ENCODE results near the gene CADPS. TPM values are rescaled to one million over a fixed set of nuclear protein-coding genes. Genes with fewer than 3 reads are reported as not detected.

The CADPS gene
- total RNA-seq, 2 experiments from 2014 or later: not detected

DNA sequence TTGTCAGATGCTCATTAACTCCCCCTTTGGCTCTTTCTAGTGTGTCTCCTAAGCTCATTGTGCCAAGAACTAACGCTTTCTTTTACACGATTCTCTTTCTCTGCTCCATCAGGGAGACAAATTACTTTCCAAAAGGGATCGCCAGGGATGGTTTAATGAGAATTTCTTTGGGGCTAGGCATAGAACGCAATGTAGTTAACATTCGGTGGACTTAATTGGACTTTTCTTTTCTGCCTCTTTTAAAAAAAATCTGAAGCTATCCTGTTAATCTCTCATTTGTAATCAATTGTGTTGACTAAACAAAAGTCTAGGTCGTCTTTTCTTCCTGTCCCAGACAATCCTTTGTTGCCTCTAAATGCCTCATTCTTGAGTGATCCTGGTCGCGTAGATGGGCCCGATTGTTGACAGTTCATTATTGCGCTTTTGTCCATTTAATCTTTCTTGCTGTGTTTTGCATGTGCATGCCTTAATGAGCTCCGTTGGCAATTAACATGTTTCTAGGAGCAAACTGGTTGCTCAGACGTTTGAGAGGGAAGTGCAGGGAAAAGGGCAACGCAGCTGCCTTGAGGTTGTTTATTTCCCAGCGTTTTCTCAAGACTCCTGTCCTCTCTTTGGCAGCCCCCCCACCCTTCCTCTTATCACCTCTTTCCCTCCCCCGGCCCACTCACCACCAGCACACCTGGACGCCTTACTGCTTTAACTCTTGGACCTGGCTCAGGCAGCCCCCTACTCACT is 509.7 kb downstream of the CADPS start:
- ChIA-PET POLR2A (interaction anchor here (0.5 kb wide), 1 partner anchor 10 kb away, joined by 8 read pairs; no protein-coding TSS in a partner anchor), CTCF (interaction anchor here (0.6 kb wide), 1 partner anchor 32 kb away, joined by 4 read pairs; no protein-coding TSS in a partner anchor)
- no peak overlapping the region for H3K27ac Mint-ChIP-seq
- H3K36me3 Mint-ChIP-seq (ENCODE audit: low read depth): no peaks in the 10 kb centered on the region
- H3K4me3 Mint-ChIP-seq: no peak overlapping the region
- H3K27me3 Mint-ChIP-seq: peaks cover 49% of the 10 kb centered on the region
- ATAC-seq (no peak), DNase-seq (no peak)
- intact Hi-C loops (cut with DNase I, micrococcal nuclease): loop anchor here in 1 of 2 experiments (5.0 kb wide), 1 partner anchor 803 kb away; the partner anchor contains the start of gene PTPRG
- H3K9me3 Mint-ChIP-seq (ENCODE audit: low read depth): peaks cover 3% of the 10 kb centered on the region
- no peaks in the 10 kb centered on the region for H3K4me1 Mint-ChIP-seq

DNA sequence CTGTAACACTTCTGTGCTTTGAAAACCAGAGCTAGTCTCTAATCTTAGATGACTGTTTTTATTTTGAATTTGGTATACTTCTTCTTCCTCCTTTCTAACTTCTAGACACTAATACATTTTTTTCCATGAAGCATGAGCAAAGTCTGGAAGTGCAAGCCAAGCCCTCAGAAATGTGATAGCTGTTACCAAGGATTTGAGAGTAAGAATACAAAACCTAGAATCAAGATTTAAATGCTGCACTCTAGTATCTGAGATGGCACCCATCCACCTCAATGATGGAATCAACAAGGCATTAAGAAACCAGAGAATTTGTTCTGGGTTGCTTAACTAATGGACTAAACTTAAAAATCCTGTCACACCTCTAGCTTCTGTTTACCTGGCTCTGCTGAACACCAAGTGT is 511.0 kb downstream of the CADPS start:
- no peak for DNase-seq
- H3K4me1 Mint-ChIP-seq: no peaks in the 10 kb centered on the region
- ChIA-PET POLR2A (no interaction called here), CTCF (interaction anchor here (0.7 to 1.0 kb wide), 2 partner anchors 52 to 199 kb away, joined by 3 to 4 read pairs; no protein-coding TSS in a partner anchor)
- no peaks in the 10 kb centered on the region for H3K36me3 Mint-ChIP-seq (ENCODE audit: low read depth)
- intact Hi-C loops (cut with DNase I, micrococcal nuclease): no loop called here
- no peak overlapping the region for H3K4me3 Mint-ChIP-seq
- H3K9me3 Mint-ChIP-seq (ENCODE audit: low read depth): peaks cover 3% of the 10 kb centered on the region
- H3K27me3 Mint-ChIP-seq: peaks cover 38% of the 10 kb centered on the region
- ATAC-seq: no peak
- no peak overlapping the region for H3K27ac Mint-ChIP-seq

DNA sequence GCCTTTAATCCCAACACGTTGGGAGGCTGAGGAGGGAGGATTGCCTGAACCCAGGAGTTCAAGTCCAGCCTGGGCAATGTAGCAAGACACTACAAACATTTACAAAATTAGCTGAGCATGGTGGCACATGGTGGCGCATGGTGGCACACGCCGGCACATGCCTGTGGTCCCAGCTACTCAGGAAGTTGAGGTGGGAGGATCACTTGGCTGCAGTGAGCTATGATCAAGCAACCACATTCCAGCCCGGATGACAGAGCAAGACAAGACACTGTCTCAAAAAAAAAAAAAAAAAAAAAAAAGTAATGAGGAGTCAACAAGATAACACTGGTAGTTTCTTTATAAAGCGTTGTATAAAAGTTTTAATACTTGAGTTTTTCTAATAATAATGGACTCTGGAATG is 511.9 kb downstream of the CADPS start:
- Mint-ChIP-seq H3K4me3 (no peak overlapping the region), H3K9me3 (ENCODE audit: low read depth) (peaks cover 3% of the 10 kb centered on the region), H3K27me3 (peaks cover 31% of the 10 kb centered on the region), H3K27ac (no peak overlapping the region), H3K36me3 (ENCODE audit: low read depth) (no peaks in the 10 kb centered on the region), H3K4me1 (no peaks in the 10 kb centered on the region)
- POLR2A ChIA-PET: no interaction called here
- no peak for ATAC-seq
- DNase-seq: no peak
- intact Hi-C loops (cut with DNase I, micrococcal nuclease): no loop called here
- CTCF ChIA-PET: interaction anchor here (1.0 kb wide), 1 partner anchor 53 kb away, joined by 4 read pairs; no protein-coding TSS in a partner anchor

DNA sequence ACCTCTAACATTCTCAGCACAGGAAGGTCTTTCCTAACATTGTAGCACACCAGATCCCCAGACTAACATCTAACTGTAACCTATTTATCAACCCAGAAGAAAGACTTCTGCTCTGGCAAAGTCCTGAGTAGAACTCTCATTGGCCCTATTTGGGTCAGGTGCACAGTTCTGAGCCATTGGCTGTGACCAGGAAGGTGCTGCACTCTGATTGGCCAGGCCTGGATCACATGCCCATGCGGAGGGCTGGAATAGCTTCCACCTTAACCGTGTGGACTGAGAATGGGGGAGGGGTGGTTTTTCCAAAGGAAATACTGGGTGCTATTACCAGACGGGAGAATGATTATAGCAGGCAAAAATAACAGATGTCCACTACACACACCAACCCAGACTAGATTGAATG is 513.4 kb downstream of the CADPS start:
- no peak overlapping the region for H3K4me3 Mint-ChIP-seq
- H3K27ac Mint-ChIP-seq: no peak overlapping the region
- DNase-seq: no peak
- peaks cover 16% of the 10 kb centered on the region for H3K27me3 Mint-ChIP-seq
- ChIA-PET POLR2A (no interaction called here), CTCF (no interaction called here)
- no peak for ATAC-seq
- intact Hi-C loops (cut with DNase I, micrococcal nuclease): no loop called here
- H3K4me1 Mint-ChIP-seq: no peaks in the 10 kb centered on the region
- peaks cover 3% of the 10 kb centered on the region for H3K9me3 Mint-ChIP-seq (ENCODE audit: low read depth)
- no peaks in the 10 kb centered on the region for H3K36me3 Mint-ChIP-seq (ENCODE audit: low read depth)

DNA sequence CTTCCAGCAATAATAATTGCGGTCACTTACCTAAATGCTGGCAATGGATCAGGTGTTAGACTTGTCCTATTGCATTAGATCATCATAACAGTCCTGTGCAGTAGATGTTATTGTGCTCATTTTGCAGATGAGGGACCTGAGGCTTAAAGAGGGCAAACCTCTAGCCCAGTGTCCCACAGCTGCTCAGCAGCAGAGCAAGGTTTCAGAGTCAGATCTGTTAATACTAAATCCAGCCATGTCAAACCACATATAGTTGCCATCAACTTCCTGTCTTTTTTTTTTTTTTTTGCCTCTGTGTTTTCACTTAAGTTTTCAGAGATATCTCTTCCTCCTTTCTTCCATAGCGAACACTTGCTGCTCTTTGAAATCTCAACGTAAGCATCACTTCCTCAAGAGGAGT is 514.0 kb downstream of the CADPS start:
- DNase-seq (no peak), ATAC-seq (no peak)
- intact Hi-C loops (cut with DNase I, micrococcal nuclease): no loop called here
- H3K27me3 Mint-ChIP-seq: peaks cover 12% of the 10 kb centered on the region
- CTCF ChIA-PET: no interaction called here
- H3K4me3 Mint-ChIP-seq: no peak overlapping the region
- H3K9me3 Mint-ChIP-seq (ENCODE audit: low read depth): peaks cover 3% of the 10 kb centered on the region
- no peaks in the 10 kb centered on the region for H3K4me1 Mint-ChIP-seq
- POLR2A ChIA-PET: no interaction called here
- H3K27ac Mint-ChIP-seq: no peak overlapping the region
- H3K36me3 Mint-ChIP-seq (ENCODE audit: low read depth): no peaks in the 10 kb centered on the region

DNA sequence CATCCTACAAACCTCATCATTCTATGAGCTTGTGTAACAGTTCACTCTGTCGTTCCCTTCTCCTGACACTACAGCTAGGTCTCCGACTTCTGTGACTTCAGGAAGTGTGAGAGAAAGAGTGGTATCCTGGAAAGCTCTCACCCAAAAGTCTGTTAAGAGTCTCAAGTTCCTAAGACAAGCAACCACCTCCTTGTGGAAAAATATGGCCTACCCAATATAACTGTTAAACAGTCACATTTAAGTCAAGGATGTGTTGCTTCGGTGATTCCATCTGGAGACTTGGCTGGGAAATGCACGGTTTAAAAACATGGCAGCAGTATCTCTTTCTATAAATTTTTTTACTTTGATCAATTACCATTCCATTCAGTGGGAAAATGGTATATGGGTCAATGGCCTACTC is 515.7 kb downstream of the CADPS start:
- no peaks in the 10 kb centered on the region for H3K36me3 Mint-ChIP-seq (ENCODE audit: low read depth)
- H3K9me3 Mint-ChIP-seq (ENCODE audit: low read depth): peaks cover 3% of the 10 kb centered on the region
- no peak overlapping the region for H3K4me3 Mint-ChIP-seq
- no peaks in the 10 kb centered on the region for H3K27me3 Mint-ChIP-seq
- ATAC-seq: no peak
- ChIA-PET CTCF (no interaction called here), POLR2A (interaction anchor here (0.6 kb wide), 1 partner anchor 566 kb away, joined by 3 read pairs; no protein-coding TSS in a partner anchor)
- no peak for DNase-seq
- intact Hi-C loops (cut with DNase I, micrococcal nuclease): no loop called here
- H3K27ac Mint-ChIP-seq: no peak overlapping the region
- no peaks in the 10 kb centered on the region for H3K4me1 Mint-ChIP-seq

DNA sequence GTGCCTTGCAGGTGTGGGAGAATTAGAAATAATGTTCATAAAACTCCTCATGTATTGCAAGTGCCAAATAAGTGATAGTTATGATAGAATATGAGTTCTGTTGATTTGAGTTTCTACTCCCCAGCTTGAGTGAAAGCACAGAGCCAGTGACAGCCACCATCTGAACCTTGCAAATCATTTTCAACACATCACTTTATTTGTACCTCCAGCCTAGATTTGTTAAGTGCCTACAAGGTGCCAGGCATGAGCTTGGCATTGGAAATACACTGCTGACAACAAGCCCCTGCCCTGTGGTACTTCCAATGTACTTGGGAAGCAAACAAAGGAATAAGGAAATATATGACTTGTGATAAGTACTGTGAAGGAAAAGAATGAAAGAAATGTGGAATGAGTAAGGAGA is 518.9 kb downstream of the CADPS start:
- H3K27ac Mint-ChIP-seq: no peak overlapping the region
- no peak overlapping the region for H3K4me3 Mint-ChIP-seq
- no peaks in the 10 kb centered on the region for H3K36me3 Mint-ChIP-seq (ENCODE audit: low read depth)
- H3K4me1 Mint-ChIP-seq: no peaks in the 10 kb centered on the region
- ChIA-PET POLR2A (no interaction called here), CTCF (no interaction called here)
- intact Hi-C loops (cut with DNase I, micrococcal nuclease): no loop called here
- DNase-seq: no peak
- peaks cover 3% of the 10 kb centered on the region for H3K27me3 Mint-ChIP-seq
- no peak for ATAC-seq
- no peaks in the 10 kb centered on the region for H3K9me3 Mint-ChIP-seq (ENCODE audit: low read depth)

DNA sequence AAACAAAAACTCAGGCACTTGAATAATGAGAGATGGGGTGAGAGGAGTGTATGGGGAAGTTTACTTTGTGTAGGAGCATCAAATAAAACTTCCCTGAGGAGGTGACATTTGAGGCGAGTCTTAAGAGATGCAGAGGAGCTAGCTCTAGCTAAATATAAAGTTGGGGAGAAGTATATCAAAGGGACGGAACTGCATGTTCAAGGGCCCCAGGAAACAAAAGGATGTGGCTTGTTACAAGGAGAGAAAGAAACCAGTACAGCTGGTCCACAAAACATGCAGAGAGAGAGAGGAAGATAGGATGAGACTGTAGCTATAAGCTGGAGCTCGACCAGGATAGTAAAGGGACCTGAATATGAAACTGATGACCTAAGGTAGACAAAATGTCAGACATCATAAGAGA is 519.5 kb downstream of the CADPS start:
- intact Hi-C loops (cut with DNase I, micrococcal nuclease): no loop called here
- POLR2A ChIA-PET: interaction anchor here (0.7 kb wide), 1 partner anchor 9 kb away, joined by 8 read pairs; no protein-coding TSS in a partner anchor
- Mint-ChIP-seq H3K9me3 (ENCODE audit: low read depth) (no peaks in the 10 kb centered on the region), H3K4me1 (no peaks in the 10 kb centered on the region), H3K36me3 (ENCODE audit: low read depth) (no peaks in the 10 kb centered on the region), H3K27me3 (peaks cover 3% of the 10 kb centered on the region), H3K4me3 (no peak overlapping the region), H3K27ac (no peak overlapping the region)
- no peak for ATAC-seq
- DNase-seq: no peak
- CTCF ChIA-PET: no interaction called here

All from activated CD4-positive, alpha-beta T cell treated with anti-CD3 and anti-CD28 coated beads for 36 hours (primary cell).